GM21360 (cell line): ENCODE results near the gene PIEZO1.

Experiments used
- ATAC-seq: cut with Tn5 transposase; IDR thresholded peaks from one replicate; pipeline ENCODE4 v1.9.1; 2021; ENCODE audit warnings: mild to moderate bottlenecking, moderate library complexity; ENCODE audit not compliant: unreplicated experiment

PIEZO1 gene

DNA sequence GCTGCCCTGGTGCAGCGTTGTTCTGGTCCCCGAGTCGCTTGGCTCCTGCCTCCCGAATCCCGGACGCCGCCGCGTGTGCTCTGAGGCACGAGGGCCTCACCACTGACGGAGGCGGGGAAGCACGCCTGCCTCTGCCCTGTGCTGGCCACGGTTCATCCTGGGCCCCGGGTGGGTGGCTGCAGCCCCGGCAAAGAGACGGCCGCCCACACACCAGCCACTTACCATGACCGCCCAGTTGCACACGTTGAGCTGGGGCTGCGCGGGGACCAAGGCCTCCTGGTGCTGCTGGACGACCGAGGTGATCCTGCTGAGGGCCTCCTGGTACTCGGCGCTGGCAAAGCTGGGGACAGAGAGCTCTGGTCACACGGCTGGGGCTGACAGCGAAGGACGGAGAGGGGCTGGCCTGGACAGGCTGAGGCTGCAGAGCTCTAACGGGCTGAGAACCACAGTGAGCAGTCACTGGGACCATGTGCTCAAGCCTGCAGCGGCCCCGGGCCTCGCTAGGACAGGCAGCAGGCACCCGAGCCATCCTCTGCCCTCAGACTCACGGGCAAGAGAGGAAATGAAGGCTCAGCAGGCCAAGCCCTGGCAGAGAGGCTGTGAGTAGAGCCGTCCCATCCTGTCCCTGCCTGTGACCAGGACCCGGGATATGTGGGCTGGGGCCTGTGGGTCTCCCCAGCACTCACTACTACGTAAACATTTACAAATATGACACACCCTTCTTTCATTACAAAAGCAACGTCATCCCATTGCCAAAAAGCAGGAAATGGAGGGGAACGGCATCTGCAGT lies 33.0 kb upstream of the PIEZO1 start:
- ATAC-seq = no peak

- ATAC-seq = no peak
These were observed 31.9 kb upstream of the PIEZO1 start for GRCh38 chr16:88816736-88817535.

- no peak for ATAC-seq
These were observed 31.0 kb upstream of the PIEZO1 start for GRCh38 chr16:88815901-88816589.

- no peak for ATAC-seq
These were observed 30.2 kb upstream of the PIEZO1 start for GRCh38 chr16:88815227-88815626.

- no peak for ATAC-seq
These were observed 29.1 kb upstream of the PIEZO1 start for GRCh38 chr16:88814144-88814502.

GRCh38 chr16:88813269-88814143 lies 28.5 kb upstream of the PIEZO1 start:
- ATAC-seq = no peak

- ATAC-seq = no peak
These were observed 27.7 kb upstream of the PIEZO1 start for GRCh38 chr16:88812513-88813268.

DNA sequence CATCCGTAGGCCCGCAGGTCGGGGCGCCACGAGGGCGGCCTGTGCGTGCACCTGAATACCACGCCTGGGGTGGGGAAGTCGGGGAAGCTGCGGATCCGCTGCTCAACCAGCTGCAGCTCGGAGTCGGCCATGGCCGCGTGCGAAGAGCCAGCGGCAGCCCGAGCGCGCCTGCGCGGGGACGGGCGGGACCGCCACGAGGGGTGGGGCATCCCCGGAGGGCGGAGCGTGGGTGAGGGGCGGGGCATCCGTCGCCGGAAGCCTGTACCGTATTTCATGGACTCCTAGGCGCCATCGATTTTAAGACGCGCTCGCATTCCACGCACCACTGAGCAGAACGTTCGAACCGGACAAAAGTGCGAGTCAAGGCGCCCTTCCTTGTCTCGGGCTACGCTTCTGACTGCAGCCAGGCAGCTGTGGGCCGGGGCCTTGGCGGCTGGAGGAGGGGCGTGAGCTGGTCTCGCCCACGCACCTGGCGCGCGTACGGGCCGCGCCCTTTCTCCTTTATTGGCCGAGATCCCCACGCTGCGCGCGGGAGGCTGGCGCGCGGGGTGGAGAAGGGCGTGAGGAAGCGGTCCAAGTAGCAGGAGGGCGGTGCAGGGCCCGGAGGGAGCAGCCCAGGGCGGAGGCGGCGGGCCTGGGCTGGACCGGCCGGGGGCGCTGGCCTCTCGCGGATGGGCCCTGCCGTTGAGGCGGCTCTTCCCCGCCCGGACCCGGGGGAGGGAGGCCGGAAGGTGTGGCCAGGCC lies 26.9 kb upstream of the PIEZO1 start, which contains the start of gene APRT:
TSS of gene APRT (minus strand) at position 160 of the 744 bp plus-strand sequence. CDS start at position 131, 29 bp downstream.
- ATAC-seq = peak; percentile 61

- ATAC-seq = peak; percentile 25
These were observed 26.1 kb upstream of the PIEZO1 start for GRCh38 chr16:88810912-88811768.

GRCh38 chr16:88810166-88810911 lies 25.3 kb upstream of the PIEZO1 start:
- no peak for ATAC-seq

DNA sequence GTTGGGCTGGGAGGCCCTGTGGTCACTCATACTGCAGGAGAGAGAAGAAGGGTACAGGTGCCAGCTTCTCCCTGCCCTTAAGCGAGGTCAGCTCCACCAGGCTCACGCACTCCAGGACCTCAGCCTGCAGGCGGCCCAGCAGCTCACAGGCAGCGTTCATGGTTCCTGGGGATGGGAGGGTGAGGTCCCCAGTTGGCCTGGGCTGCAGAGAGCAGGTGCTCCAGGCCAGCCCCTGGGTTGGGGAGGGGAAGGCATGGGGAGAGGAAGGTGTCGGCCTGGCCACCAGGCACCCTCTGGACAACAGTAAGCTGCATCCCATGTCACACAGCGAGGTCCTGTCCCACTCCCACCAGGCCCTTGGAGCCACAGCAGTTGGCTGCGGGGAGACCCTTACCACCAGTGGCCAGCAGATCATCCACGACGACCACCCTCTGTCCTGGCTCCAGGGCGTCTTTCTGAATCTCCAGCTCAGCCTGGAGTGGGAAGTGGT lies 24.7 kb upstream of the PIEZO1 start:
- no peak for ATAC-seq

DNA sequence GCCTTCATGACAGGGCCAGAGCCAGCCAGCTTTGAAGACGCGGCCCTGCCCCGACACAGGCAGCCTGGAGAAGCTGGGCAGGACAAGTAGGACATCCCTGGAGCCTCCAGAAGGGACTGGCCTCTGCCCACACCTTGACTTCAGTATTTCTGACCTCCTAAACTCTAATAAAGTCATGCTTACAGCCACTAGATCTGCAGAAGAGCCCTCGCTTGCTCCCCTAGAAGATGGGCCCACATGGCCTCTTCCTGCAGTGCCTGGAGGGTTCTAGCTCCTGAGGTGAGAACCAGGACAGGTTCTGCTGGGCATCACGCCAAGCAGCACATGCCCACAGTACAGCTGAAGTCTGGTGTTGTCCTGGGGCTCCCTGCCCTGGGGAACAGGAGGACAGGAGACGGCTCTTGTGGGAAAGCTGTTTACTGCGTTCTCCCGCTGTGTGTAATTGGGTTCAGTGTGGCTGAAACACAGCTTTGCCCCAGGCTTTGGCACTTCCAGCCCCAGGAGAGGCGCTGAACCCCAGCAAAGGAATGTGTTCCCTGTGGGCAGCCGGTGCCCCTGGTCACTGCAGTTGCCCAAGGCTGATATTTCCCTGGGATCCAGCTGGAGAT lies 24.2 kb upstream of the PIEZO1 start:
- ATAC-seq = no peak

GRCh38 chr16:88807626-88808453 lies 22.8 kb upstream of the PIEZO1 start:
- no peak for ATAC-seq

DNA sequence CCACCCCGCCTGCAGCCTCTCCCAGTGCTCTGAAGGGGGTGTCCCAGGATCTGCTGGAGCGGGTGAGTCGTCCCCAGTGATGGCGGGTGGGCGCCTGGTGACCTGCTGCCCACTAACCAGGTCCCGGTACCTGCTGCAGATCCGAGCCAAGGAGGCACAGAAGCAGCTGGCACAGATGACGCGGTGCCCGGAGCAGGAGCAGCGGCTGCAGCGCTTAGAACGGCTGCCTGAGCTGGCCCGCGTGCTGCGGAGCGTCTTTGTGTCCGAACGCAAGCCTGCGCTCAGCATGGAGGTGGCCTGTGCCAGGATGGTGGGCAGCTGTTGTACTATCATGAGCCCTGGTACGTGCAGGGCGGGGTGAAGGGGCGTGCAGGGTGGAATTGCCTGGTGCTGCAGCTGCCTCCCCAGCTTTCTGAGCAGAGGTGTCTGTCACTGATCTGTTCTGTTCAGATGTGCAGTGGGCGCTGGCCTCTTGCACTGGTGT lies 22.2 kb upstream of the PIEZO1 start:
- ATAC-seq = no peak

GRCh38 chr16:88806491-88807111 lies 21.6 kb upstream of the PIEZO1 start:
- ATAC-seq = no peak
